H54 (cell line): ENCODE data around the gene ABCC8.

Experiments used
- DNase-seq: peaks from one replicate; pipeline ENCODE4 v3.0.0; 2011; ENCODE audit warnings: low spot score, mixed read lengths; ENCODE audit not compliant: insufficient read length
- FAIRE-seq: peaks from 3 replicates; lab custom pipeline; 2011; peaks lifted over from hg19 to GRCh38; lab: Jason Lieb, UNC
- POLR2A ChIP-seq: IDR thresholded peaks from 2 replicates; pipeline ENCODE4 v1.6.1; 2011; ENCODE audit warnings: low read depth, mild to moderate bottlenecking, low read length

The ABCC8 gene

GRCh38 chr11:17472467-17472866 lies 4.2 kb downstream of the ABCC8 start:
- no peak for TF ChIP-seq POLR2A
- no peak for DNase-seq

GRCh38 chr11:17471501-17471900 lies 5.1 kb downstream of the ABCC8 start:
- FAIRE-seq (no peak), DNase-seq (no peak)
- no peak for TF ChIP-seq POLR2A

More at GRCh38 chr11:17472467-17472866, 4.2 kb downstream of the ABCC8 start:
- no peak for FAIRE-seq

- no peak for FAIRE-seq
- TF ChIP-seq POLR2A: no peak
- DNase-seq: no peak
These were observed 6.6 kb downstream of the ABCC8 start for GRCh38 chr11:17469998-17470397.

GRCh38 chr11:17468122-17468521 lies 8.5 kb downstream of the ABCC8 start:
- FAIRE-seq: no peak
- no peak for TF ChIP-seq POLR2A
- DNase-seq: no peak

GRCh38 chr11:17463546-17464174 lies 13.0 kb downstream of the ABCC8 start:
- TF ChIP-seq POLR2A: no peak
- no peak for FAIRE-seq
- DNase-seq: no peak

- no peak for TF ChIP-seq POLR2A
- no peak for DNase-seq
- FAIRE-seq: no peak
These were observed 13.7 kb downstream of the ABCC8 start for GRCh38 chr11:17462940-17463339.

- FAIRE-seq: no peak
- TF ChIP-seq POLR2A: no peak
- DNase-seq: no peak
These were observed 16.2 kb downstream of the ABCC8 start for GRCh38 chr11:17460406-17460805.

- no peak for TF ChIP-seq POLR2A
- no peak for DNase-seq
- no peak for FAIRE-seq
These were observed 17.3 kb downstream of the ABCC8 start for GRCh38 chr11:17459236-17459896.

GRCh38 chr11:17458268-17458667 lies 18.4 kb downstream of the ABCC8 start:
- TF ChIP-seq POLR2A: no peak
- no peak for DNase-seq
- FAIRE-seq: no peak

GRCh38 chr11:17457396-17458173 lies 19.1 kb downstream of the ABCC8 start:
- no peak for TF ChIP-seq POLR2A
- DNase-seq: no peak
- no peak for FAIRE-seq

GRCh38 chr11:17452668-17453067 lies 24.0 kb downstream of the ABCC8 start:
- no peak for TF ChIP-seq POLR2A
- FAIRE-seq: no peak
- no peak for DNase-seq

- no peak for DNase-seq
- FAIRE-seq: no peak
- no peak for TF ChIP-seq POLR2A
These were observed 27.5 kb downstream of the ABCC8 start for GRCh38 chr11:17449158-17449557.

GRCh38 chr11:17446482-17446881 lies 30.2 kb downstream of the ABCC8 start:
- DNase-seq (no peak), FAIRE-seq (no peak)
- TF ChIP-seq POLR2A: no peak

- TF ChIP-seq POLR2A: no peak
- DNase-seq (no peak), FAIRE-seq (no peak)
These were observed 31.3 kb downstream of the ABCC8 start for GRCh38 chr11:17445240-17445795.
